ENCODE results near the gene KCNJ16.

- no peak for TF ChIP-seq CTCF (IDR thresholded peaks at IDR 0.05; ENCODE audit: low read depth, low read length, missing input control)
- TF ChIP-seq EGR1 (IDR thresholded peaks at IDR 0.05; ENCODE audit: low read depth in 2 of 2) = no peak
- no peak for TF ChIP-seq TAF1 (conservative IDR thresholded peaks at IDR 0.05)
- TF ChIP-seq YY1 (IDR thresholded peaks at IDR 0.05) = no peak
- TF ChIP-seq ATF3 (IDR thresholded peaks at IDR 0.05) = no peak
- TF ChIP-seq RAD21 (IDR thresholded peaks at IDR 0.05) = no peak
- no peak for TF ChIP-seq JUND (IDR thresholded peaks at IDR 0.05)
- no peak for TF ChIP-seq NR2F2 (IDR thresholded peaks at IDR 0.05)
- no peak for TF ChIP-seq SP1 (IDR thresholded peaks at IDR 0.05)
- TF ChIP-seq REST (IDR thresholded peaks at IDR 0.05) = no peak
- no peak for TF ChIP-seq MAX (IDR thresholded peaks at IDR 0.05)
- TF ChIP-seq RXRA (IDR thresholded peaks at IDR 0.05) = no peak
- TF ChIP-seq FOXA2 (IDR thresholded peaks at IDR 0.05) = no peak
- no peak for TF ChIP-seq HNF4A (conservative IDR thresholded peaks at IDR 0.05)
Observed at GRCh38 chr17:70074236-70074830, 692 bp upstream of the KCNJ16 start.
